ENCODE results near the gene ZBTB2.

- no peak for TF ChIP-seq CTCF (IDR thresholded peaks at IDR 0.05)
- TF ChIP-seq POLR2A (IDR thresholded peaks at IDR 0.05), result no peak
Observed at GRCh38 chr6:151349651-151350270, 41.6 kb downstream of the ZBTB2 start.

Measured in body of pancreas (tissue), 4 donors.